ENCODE results near the gene MAP4K2.

The MAP4K2 gene

DNA sequence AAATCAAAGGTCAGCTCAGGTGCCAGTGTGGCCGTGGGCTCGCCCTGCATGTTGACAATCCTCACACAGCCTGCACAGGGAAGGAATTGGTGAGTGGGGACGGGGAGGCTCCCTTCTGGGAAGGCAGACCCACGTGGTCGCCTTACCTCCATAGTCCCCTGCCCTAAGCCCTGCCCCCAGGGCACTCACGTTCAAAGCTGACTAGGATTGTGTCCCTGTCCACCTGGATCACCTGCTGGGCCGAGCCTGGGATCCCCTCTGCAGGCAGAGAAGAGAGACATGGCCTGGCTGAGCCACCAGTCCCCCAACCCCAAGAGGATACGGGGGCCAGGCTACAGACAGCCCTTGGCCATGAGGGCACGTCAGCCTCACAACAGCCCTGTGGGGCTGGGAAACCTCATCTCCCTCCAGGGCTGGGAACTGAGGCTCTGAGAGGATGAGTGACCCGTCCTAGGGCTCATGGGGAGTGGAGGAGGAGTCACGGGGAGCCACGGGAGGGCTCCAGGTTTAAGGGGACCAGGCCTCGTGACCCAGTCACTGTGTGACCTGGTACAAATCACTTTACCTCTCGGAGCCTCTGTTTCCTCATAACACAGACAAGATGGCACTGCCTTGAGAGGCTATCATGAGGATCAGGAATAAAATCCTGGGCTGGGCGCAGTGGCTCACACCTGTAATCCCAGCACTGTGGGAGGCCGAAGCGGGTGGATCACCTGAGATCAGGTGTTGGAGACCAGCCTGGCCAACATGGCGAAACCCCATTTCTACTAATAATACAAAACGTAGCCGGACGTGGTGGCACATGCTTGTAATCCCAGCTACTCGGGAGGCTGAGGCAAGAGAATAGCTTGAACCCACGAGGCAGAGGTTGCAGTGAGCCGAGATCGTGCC is 12.6 kb downstream of the MAP4K2 start:
- no peak for DNase-seq

- DNase-seq = no peak
Observed at GRCh38 chr11:64789331-64790204, 13.4 kb downstream of the MAP4K2 start.

- no peak for DNase-seq
Observed at GRCh38 chr11:64788321-64789215, 14.4 kb downstream of the MAP4K2 start.

GRCh38 chr11:64787526-64788320 is 15.3 kb downstream of the MAP4K2 start:
- peak in 7 of 14 donors; percentile 9 to 41 (median 31) for DNase-seq

DNA sequence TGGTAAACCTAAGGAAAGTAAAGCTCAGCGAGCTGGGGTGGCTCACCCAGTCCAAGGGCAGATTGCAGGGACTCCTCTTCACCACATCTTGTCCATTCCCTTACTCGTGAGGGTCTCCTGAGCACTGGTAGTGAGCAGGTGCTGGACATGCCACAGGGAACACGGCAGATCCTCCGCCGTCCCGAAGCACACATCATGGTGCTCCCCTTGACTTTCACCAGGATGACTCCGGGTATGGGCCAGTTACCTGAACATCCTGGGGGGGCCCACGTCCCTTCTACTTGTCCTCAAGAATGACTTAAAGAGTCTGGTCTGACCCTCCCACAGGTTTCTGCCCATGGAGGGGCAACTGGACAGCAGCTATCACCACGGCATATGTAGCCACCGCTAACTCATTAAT is 16.7 kb downstream of the MAP4K2 start:
- DNase-seq = no peak

DNA sequence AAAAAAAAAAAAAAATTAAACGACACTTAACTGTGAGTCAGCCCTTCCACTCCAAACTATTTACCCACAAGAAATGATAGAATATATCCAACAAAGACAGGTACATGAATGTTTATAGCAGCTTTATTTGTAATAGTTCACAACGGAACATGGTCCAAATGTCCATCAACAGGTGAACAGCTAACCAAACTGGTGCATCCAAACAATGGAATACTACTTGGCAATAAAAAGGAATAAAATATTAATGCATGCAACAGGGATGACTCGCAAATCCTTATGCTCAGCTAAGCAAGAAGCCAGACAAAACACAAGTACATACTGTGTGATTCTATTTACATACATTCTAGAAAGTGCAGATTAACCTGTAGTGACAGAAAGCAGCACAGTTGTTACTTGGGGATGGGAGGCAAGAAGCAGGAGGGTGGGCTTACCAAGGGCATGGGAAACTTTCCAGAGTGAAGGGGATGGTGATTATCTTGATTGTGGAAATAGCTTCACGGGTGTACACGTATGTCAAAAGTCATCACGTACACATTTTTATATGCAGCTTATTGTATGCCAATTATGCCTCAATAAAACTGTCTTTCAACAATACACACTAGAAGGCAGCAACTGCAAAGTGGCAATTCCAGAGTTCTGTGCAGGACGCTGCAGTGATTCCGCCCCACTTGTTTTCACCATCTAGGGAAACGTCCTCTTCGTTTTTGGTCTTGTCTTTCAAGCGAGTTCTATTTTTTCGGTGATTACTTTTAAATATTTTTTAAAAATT is 18.0 kb downstream of the MAP4K2 start:
- no peak for DNase-seq

- DNase-seq = peak; percentile 96 to 100 (median 99)
Observed at GRCh38 chr11:64778473-64779298, 24.3 kb downstream of the MAP4K2 start, which contains the start of gene SF1. Gene SF1, minus strand, starts transcription at chr11:64778542. Its CDS starts 150 bp downstream, at chr11:64778392.

DNA sequence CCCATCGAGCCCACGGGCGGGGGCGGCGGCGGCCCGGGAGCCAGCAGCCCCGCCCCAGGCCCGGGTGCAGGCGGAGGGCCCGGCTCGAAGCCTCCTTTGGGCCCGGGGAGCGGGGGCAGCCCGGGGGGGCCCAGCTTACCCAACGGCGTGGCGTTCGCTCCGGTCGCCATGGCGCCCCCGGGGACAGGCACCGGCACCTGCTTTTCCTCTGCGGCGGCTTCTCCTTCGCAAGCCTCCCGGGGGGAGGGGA is 24.9 kb downstream of the MAP4K2 start:
- no peak for DNase-seq

- peak in 12 of 14 donors; percentile 60 to 88 (median 74) for DNase-seq
Observed at GRCh38 chr11:64777449-64778222, 25.4 kb downstream of the MAP4K2 start.

GRCh38 chr11:64776875-64777274 is 26.1 kb downstream of the MAP4K2 start:
- DNase-seq = no peak

- DNase-seq = no peak
Observed at GRCh38 chr11:64776425-64776824, 26.6 kb downstream of the MAP4K2 start.

GRCh38 chr11:64774144-64774543 is 28.9 kb downstream of the MAP4K2 start:
- no peak for DNase-seq

GRCh38 chr11:64772303-64773018 is 30.6 kb downstream of the MAP4K2 start:
- DNase-seq = no peak

DNA sequence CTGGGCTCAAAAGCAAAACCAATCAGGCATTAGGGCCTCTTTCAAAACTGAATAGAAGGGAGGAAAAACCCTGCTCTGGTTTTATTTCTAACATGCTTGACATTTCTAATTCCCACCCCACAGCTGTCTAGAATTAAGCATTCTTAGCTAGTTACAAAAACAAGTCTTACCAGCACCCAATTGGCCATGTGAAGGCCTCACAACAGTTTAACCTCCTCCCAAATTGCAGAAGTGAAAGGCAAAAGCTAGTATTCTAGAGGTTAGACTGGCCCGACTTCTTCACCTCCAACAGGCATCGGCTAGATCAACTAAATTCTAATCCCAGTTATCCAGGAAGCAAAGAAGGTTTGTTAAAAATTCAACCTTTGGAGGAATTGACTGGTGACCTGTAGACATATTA is 31.2 kb downstream of the MAP4K2 start:
- DNase-seq = no peak

DNA sequence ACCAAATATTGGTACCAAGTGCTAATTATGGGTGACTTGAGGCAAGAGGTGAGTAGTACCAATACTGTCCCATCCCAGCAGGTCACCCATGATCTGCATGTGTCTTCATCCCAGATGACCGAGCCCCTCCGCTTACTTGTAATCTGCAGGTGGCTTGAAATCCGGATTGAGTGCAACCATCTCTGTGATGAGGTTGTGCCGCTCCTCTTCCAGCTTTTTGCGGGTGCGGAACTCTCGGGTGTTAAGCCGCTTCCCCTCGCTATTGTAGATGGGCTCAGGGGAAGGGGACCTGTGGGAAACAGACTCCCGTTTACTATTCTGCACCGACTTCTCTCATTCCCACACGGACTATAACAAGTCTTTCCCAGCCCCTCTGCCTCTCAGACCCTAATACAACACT is 32.9 kb downstream of the MAP4K2 start:
- DNase-seq = no peak

- DNase-seq = no peak
Observed at GRCh38 chr11:64769283-64769682, 33.7 kb downstream of the MAP4K2 start.

GRCh38 chr11:64768300-64768694 is 34.7 kb downstream of the MAP4K2 start:
- no peak for DNase-seq
